HG02943 (cell line): ENCODE results near the gene PER2.
"Not testable (repeated sequence)": the region's sequence is repeated elsewhere in the genome, so short reads cannot be mapped to it uniquely, and the experiment has no call there.

Source experiments
- ATAC-seq: cut with Tn5 transposase; IDR thresholded peaks from one replicate; pipeline ENCODE4 v1.9.1; 2021; ENCODE audit warnings: mild to moderate bottlenecking, low read depth, moderate library complexity; ENCODE audit not compliant: unreplicated experiment

PER2 gene, protein sequence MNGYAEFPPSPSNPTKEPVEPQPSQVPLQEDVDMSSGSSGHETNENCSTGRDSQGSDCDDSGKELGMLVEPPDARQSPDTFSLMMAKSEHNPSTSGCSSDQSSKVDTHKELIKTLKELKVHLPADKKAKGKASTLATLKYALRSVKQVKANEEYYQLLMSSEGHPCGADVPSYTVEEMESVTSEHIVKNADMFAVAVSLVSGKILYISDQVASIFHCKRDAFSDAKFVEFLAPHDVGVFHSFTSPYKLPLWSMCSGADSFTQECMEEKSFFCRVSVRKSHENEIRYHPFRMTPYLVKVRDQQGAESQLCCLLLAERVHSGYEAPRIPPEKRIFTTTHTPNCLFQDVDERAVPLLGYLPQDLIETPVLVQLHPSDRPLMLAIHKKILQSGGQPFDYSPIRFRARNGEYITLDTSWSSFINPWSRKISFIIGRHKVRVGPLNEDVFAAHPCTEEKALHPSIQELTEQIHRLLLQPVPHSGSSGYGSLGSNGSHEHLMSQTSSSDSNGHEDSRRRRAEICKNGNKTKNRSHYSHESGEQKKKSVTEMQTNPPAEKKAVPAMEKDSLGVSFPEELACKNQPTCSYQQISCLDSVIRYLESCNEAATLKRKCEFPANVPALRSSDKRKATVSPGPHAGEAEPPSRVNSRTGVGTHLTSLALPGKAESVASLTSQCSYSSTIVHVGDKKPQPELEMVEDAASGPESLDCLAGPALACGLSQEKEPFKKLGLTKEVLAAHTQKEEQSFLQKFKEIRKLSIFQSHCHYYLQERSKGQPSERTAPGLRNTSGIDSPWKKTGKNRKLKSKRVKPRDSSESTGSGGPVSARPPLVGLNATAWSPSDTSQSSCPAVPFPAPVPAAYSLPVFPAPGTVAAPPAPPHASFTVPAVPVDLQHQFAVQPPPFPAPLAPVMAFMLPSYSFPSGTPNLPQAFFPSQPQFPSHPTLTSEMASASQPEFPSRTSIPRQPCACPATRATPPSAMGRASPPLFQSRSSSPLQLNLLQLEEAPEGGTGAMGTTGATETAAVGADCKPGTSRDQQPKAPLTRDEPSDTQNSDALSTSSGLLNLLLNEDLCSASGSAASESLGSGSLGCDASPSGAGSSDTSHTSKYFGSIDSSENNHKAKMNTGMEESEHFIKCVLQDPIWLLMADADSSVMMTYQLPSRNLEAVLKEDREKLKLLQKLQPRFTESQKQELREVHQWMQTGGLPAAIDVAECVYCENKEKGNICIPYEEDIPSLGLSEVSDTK (N-terminal part only)

DNA sequence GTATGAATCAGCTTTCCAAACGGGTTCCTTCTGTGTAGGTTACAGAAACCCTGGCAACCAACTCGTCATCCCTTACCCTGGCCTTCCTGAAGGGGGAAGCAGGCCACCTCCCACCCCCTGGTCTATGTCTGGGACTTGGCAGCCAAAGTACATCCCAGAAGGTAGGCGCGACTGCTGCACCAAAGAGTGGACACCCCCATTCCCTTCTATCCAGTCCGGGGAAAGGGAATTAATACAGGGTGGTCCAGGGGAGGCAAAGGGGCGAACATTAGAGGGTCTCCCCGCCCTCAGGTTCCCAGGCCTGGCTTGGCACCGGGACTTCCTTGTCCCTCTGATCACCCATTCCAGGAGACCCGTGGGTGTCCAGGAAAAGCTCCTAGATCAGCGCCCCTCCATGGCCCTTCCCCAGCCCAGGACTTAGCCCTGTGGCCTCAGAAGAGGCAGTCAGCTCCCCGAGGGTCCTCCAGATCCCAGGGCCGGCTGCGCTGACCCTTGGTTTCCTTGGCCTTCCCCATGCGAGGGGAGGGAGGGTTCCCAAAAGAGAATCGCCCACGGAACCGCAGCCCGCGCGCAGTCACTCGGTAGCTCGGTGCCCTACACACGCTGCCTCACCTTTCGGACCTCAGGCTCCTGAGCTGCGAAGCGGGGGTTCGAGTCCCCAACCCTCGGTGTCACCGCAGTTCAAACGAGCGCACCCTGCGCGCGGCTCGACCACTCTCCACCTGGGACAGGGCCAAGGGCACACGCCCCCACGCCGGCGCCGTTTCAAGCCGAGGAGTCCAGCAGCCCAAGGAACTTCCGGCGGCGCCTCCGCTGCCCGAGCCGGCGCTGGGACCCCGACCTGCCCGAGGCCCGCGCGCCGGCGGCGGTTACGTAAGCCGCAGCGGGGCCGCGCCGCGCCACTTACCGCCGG lies at the start of gene PER2:
PER2 (minus strand) TSS at position 874 of the 913 bp plus-strand sequence. CDS start 10,674 bp downstream, outside the sequence.
- peak; percentile 28 for ATAC-seq

DNA sequence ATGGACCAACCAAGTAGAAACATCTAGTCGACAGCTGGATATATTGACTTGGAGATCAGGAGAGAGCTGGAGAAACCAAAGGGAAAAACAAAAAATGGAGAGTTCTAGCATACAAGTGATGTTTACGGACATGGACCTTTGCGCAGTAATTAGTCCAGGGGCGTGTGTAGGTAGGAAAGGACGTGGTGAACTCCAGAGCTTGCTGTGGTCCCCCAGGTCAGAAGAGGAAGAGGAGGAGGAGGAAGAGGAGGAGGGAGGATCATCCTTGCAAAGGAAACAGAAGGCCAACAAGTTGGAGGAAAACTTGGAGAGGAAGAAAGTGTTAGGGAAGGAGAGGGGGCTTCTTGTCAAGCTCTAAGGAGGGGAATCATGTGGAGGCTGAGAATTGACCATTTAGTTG lies 49.4 kb upstream of the PER2 start:
- no peak for ATAC-seq

DNA sequence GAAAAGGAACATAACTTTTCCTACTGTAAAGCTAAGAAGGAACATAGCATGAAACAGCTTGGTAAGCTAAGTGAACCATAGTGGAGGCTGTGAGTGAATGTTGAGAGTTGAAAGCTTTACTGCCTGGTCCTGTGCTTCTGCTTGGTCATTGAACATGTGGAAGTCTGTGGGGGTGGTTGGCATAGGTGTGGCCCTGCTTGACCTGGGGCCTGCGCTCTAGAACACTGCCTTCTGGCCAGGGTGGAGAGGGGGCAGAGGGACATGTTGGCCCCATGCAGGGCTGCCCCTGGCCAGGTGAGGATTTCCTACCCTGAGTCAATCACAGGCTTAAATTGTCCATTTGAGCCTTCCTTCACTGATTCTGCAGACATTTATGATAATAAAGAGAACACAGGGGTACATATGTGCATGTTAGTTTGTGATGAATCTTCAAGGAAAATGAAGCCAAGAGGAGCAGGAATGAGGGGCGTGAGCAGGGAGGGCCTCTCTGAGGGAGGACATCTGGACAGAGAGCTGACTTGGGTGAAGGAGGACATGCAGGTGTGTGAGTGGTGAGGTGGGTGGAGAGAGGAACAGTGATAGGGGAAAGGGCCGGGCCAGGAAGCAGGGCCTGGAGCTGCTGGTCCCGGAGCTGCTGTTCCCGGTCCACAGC lies 48.5 kb upstream of the PER2 start:
- ATAC-seq: no peak

DNA sequence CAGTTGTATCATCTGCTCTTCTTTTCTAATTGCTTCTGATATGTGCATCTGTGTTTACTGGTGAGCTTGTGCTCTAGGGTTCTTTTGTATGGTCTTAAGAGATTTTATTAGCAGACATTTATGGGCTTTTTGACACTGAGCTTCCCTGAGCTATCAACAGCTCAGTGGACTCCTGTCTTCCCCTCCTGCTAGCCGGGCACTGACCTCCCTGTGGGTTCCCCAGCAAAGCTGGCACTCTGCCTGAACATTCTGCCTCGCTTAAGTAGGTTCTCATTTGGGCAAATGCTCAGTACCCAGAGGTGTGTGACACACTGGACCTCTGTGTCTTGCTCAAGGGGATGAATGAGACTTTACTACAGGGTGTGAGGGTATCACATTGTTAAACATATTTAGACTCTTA lies 47.7 kb upstream of the PER2 start:
- ATAC-seq: no peak

DNA sequence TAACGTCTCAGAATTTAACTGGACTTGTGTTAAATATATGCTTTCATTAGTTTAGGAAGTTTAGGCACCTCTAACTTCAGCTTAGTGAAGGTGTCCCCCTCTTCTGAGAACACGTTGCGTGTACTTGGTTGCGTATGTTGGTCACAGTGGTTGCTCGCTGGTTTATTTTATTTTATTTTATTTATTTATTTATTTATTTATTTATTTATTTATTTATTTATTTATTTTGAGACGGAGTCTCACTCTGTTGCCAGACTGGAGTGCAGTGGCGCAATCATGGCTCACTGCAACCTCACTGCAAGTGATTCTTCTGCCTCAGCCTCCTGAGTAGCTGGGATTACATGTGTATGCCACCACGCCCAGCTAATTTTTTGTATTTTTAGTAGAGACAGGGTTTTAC lies 47.2 kb upstream of the PER2 start:
- not testable (repeated sequence) for ATAC-seq

DNA sequence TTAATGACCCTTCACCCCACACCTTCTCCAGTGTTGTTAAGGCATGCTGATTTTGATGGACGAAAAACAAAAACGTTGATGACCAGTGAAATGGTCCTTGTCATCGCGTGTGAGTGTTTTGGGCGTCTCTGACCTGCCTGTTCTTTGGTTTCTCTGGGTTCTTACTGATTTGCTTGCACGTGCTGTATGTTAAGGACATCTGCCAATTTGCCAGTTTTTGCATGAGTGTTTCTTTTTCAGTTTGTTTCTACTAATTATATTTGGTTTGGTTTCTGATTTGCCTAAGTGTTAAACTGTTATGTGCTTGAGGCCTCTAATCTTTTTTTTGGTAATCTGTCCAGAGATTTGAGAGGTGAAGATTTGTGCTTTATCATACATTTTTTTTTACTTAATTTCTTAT lies 46.5 kb upstream of the PER2 start:
- ATAC-seq: no peak

DNA sequence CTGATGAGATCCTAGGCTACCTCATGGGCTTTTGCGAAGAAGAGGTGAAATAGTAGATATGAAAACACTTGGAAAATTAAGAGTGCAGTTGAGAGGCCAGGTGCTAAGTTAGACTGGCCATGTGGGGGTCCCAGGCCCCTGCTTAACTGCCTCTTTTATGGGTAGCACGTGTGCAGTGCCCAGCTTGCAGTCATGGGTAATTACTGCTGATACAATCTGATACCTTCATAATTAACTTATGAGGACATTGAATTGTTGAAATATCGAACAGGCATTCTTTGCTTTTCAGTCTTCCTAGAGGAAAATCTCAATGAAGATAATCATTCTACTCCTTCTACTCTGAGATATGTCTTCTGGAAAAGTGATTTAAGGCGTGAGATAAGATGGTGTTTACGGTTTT lies 43.5 kb upstream of the PER2 start:
- no peak for ATAC-seq

DNA sequence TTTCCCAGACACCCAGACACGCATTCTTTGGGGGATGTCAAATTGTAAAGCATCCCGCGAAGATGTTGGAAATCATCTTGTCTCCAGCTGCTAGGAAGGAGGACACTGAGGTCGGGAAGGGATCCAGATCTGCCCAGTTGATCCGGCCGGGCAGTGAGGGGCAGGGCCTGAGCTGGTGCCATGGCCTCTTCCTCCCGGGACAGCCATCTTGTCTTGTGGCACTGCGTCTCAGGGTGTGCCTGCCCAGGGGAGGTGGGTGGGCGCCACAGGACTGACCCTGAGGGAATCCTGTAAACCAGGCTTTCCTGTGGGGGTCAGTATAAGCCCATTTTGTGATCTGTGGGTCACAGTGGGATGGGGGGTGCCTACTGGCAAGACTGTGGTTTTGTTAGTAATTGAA lies 42.0 kb upstream of the PER2 start:
- no peak for ATAC-seq

DNA sequence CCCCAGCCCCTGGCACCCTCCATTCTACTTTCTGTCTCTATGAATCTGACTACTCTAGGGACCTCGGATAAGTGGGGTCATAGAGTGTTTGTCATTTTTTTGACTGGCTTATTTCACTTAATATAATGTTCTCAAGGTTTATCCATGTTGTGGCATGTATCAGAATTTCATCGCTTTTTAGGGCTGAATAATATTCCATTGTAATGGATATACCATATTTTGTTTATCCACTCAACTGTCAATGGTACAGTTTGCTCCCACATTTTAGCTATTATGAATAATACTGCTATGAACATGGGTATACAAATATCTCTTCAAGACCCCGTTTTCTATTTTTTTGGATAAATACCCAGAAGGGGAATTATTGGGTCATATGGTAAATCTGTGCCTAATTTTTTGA lies 39.3 kb upstream of the PER2 start:
- no peak for ATAC-seq

DNA sequence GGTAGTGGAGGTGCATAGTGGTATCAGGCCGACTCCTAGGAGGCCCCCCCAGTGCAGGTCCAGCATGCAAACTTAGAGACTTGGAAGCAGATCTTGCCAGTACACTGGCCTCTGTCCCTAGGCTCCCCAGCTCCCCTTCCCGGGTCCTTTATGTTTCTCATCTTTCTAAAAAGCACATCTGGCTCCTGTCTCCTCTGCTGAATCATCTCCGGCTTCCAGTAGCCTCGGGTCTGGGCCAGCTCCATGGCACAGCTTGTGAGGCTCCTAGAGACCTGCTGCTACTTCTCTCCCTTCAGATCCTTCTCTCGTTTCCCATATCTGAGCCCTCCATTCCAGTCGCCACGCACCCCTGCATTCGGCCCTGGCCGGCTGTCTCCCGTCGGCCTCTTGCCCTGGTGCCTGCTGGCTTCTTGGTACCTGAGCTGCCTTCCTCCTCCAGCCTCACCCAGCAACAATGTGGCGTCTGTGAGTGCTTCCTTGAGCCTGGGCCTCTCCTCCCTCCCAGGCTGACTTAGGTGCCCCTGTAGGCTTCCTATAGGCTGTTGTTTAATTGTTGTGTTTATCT lies 38.5 kb upstream of the PER2 start:
- no peak for ATAC-seq

DNA sequence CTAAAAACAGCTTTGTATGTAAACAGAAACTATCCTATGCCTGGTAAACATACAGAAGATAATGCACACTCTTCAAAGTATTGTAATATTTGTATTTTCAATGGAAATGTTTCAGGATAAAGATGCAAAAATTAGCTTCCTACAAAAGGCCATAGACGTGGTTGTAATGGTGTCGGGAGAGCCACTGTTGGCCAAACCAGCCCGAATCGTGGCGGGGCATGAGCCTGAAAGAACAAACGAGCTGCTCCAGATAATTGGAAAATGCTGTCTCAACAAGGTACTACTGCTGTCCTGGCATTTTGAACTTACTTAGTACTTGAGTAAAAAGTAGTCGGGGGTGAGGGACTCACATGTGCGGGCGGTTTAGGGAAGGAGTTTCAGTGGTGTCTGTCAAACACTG lies 37.3 kb upstream of the PER2 start:
- no peak for ATAC-seq

DNA sequence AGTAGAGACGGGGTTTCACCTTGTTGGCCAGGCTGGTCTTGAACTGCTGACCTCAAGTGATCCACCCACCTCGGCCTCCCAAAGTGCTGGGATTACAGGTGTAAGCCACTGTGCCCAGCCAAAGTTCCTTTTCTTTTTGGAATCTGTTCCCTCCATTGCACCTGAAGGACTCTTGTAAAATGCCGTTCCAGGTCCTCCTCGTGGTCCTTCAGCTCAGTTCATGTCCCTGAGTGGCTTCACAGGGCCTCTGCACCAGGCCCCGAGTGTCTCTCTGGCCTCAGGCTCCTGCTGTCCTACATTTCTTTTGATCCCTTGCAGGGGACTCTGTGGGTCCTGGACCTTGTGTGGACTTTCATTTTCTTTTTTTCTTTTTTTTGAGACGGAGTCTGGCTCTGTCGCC lies 35.8 kb upstream of the PER2 start:
- not testable (repeated sequence) for ATAC-seq

DNA sequence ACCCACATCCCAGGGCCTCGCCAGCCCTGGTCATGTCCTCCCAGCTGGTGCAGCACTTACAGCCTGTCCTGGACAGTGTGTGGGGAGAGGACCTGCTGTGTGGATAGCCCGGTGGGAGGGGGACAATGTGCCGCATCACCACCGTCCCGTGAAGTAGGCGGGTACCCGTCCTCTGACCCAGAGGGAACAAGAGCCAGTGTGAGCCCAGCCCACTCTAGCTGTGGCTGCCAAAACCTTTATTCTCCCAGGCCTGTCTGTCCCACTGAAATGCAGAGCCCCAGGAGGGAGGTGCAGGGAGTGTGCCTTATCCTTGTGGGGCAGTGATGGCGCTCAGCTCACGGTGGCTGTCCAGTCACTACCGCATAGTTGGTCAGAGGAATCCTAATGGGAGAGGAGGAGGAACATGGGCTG lies 33.6 kb upstream of the PER2 start:
- ATAC-seq: no peak

DNA sequence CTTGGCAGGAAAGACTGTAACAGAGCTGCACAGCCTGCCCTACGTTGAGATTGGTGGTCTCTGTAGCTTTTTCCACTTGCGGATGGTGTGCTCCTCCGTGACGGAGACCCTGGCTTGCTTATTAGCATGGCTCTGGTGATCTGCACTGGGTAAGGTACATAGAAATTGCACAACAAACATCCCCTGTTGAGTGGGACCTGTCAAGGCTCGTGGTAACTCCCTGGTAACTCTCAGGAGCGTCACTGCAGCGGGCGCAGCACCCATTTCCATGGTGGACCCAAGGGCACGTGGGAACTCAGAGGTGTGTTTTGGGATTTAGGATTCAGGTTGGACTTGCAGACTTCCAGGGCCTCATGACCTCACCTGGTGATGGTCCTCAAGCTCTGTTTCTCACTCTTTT lies 33.1 kb upstream of the PER2 start:
- no peak for ATAC-seq

DNA sequence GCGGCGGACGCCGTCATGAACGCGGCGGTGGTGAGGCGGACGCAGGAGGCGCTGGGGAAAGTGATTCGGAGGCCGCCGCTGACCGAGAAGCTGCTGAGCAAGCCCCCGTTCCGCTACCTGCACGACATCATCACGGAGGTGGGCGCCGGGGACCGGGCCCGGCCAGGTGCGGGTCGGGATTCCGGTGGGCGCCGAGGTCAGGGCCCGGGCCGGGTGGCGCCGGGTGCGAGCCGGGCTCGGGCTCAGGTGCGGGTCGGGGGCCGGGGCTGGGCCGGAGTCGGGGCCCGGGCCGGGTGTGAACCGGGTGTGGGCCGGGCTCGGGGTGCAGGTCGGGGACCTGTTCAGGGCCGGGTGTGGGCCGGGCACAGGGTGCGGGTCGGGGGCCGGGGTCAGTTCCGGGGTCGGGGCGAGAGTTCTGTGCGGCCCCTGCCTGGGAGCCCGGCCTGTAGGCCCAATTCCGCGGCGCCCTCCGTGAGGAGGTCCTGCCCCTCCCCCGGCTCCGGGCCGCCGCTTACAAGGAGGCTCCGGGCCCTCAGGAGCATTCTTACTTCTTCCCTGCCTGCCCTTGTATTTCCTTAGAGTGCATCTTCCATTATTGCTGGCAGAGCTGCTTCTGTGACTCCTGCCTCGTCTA lies 32.4 kb upstream of the PER2 start:
- ATAC-seq: peak; percentile 27

DNA sequence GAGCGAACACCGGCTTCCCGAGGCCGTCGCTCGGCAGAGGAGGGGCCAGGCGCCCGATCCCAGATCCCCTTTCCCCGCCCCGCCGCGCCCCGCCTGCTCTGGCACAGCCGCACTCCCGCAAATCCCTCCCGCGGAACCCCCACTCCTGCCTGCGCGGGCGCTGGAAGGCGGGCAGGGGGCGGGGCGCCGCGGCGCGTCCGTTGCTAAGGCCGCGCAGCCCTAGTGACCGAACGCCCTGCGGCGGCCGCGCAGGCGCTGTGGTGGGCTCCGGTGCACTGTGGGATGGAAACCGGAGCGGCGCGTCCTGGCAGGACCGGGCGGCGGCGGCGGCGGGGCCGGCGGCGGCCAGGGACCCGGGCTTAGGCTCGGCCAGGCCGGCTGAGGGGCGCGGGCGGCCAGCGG lies 31.8 kb upstream of the PER2 start, which contains the start of gene TRAF3IP1:
TRAF3IP1 (plus strand) TSS at position 273 of the 402 bp plus-strand sequence. CDS start 145 bp downstream, outside the sequence.
- peak; percentile 84 for ATAC-seq

DNA sequence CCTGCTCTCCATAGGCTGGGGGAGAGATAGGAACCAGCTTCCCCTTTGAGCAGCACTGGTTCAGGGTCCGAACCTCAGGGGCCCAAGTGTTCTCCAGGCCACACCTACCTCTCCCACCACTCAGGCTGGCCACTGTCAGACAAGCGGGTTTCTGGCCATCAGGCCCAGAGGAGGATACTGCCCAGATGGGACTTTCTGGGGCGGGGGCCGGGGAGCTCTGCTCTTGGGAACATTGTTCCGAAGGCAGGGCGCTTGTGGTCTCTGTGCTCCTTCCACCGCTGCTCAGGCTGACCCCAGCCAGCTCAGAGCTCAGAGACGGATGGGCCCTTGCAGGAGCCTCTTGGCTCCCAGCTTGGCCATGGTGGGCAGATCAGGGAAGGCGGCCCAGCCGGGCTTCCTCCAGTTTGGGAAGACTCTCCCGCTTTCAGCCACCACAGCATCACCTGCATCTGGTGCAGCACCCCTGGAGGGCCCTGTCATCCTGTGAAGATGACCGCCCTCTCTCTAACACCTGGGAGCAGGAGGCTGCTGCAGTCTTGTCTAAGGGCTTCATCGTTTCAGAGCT lies 26.7 kb upstream of the PER2 start:
- no peak for ATAC-seq

DNA sequence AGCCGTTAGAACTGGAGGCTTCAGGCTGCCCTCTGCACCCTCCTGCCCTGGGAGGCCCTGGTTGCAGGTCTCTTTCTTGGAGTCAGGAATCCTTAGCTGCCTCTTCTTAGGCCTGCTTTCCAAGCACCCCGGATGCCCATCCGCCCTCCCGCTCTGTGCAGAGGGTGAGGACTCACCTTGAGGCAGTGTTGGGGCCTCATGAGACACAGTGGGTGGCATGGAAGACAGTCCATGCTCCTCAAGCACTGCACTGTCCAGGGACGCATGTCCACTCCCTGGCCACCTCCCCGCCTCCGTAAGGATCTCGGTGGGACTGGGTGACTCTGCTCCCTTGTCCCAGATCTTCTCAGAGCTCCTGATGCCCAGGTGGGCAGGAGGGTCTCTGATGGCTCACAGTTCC lies 26.2 kb upstream of the PER2 start:
- ATAC-seq: no peak
